ENCODE results near the gene SCAF1. TPM values are rescaled to one million over a fixed set of nuclear protein-coding genes. Genes with fewer than 3 reads are reported as not detected.

SCAF1 gene
- total RNA-seq, 1 experiment from 2014 or later = 46.8 TPM

DNA sequence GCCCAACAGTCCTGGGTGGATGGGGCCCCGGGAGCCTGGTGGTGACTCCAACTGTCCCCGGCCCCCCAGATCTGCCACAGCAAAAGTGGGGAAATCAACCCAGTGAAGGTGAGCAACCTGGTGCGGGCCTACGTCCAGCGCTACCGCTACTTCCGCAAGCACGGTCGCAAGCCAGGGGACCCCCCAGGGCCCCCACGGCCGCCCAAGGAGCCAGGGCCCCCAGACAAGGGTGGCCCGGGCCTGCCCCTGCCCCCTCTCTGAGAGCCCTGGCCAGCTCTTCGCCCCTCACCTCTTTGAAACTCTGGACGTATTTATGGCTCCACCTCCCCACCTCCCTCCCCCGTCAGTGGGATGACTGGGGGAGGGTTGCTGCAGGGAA lies 16.1 kb downstream of the SCAF1 start:
- Histone ChIP-seq H3K79me2 (ENCODE audit: low read length) (peaks cover 1% of the 10 kb centered on the region; the same call in 1 of the 2 replicates), H4K20me1 (ENCODE audit: low read length) (0 out of 2 replicates have a peak, but pooled peaks cover 3% of the 10 kb centered on the region), H3K4me2 (ENCODE audit: low read length) (no peak overlapping the region), H3K4me3 (ENCODE audit: low read length) (no peak overlapping the region), H3K36me3 (ENCODE audit: low read depth, low read length) (peaks cover 52% of the 10 kb centered on the region), H2AFZ (ENCODE audit: low read length) (no peak overlapping the region), H3K9me2 (replicated peaks; ENCODE audit: low read length) (no peaks in the 10 kb centered on the region), H3K4me1 (ENCODE audit: insufficient read depth, low read length) (no peaks in the 10 kb centered on the region), H3K27ac (ENCODE audit: low read length) (no peak overlapping the region), H3K9me3 (ENCODE audit: low read length) (no peaks in the 10 kb centered on the region), H3K9ac (ENCODE audit: low read length) (no peak overlapping the region), H3F3A (ENCODE audit: low read length, unreplicated experiment) (no peaks in the 10 kb centered on the region), H3K27me3 (ENCODE audit: low read length) (no peaks in the 10 kb centered on the region)
- intact Hi-C loops (cut with micrococcal nuclease) = no loop called here
- no peak for ATAC-seq
- TSS peak; percentile 25 for BruUV-seq (replicated peaks)
- DNase-seq = no peak
- TF ChIP-seq EZH2phosphoT487 (IDR thresholded peaks at IDR 0.05; ENCODE audit: borderline replicate concordance, low read length) (no peak), EZH2 (IDR thresholded peaks at IDR 0.05; ENCODE audit: low read length, unreplicated experiment) (no peak), CTCF (conservative IDR thresholded peaks at IDR 0.05; ENCODE audit: low read depth, low read length) (no peak)
- ChIA-PET CTCF (no interaction called here), POLR2A (ENCODE audit: unreplicated experiment) (no interaction called here)

DNA sequence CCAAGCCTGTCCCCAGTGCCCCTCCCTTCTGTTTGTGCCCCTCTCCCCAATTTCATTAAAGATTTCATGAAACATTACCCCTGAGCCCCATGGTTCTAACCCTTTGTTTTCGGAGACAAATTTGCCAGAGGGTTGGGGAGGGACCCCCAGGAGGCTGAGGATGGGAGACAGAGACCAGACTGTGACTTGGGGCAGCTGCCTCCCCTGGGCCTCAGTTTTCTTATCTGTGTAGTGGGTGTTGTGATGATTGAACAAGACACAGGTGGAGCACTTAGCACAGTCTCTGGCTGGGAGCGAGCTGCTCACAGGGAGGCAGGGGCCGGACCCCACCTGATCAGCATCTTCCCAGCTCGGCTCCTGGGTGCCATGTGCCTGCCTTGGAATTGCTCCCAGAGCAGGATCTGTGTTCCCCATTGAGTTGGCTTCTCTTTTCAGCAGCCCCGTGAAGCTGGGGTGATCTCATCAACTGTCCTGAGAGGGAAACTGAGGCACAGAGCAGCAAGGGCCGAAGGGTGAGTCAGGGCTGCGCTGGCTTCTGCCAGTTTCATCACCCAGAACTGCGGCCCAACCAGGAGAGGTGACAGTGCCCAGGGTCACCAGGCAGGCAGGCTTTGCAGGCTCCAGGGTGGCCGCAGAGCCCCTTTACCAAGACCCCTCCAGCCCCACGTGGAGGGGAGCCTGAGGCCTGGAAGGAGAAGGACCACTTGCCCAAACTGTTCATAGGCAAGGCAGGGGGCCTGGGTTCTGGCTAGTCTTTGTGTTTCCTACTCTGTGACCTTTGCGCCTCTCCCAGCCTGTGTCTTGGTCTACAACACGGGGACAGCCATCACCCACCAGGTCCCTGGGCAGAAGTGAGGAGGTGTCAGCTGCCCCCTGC lies 16.8 kb downstream of the SCAF1 start:
- 0 out of 2 replicates have a peak, but pooled peaks cover under 1% of the 10 kb centered on the region for H3K4me1 ChIP-seq (ENCODE audit: insufficient read depth, low read length)
- CTCF ChIA-PET = no interaction called here
- H2AFZ ChIP-seq (ENCODE audit: low read length) = no peak overlapping the region
- no peaks in the 10 kb centered on the region for H3K9me2 ChIP-seq (replicated peaks; ENCODE audit: low read length)
- H3K27ac ChIP-seq (ENCODE audit: low read length) = no peak overlapping the region
- intact Hi-C loops (cut with micrococcal nuclease) = no loop called here
- H3K4me2 ChIP-seq (ENCODE audit: low read length) = no peak overlapping the region
- POLR2A ChIA-PET (ENCODE audit: unreplicated experiment) = no interaction called here
- no peak overlapping the region for H3K9ac ChIP-seq (ENCODE audit: low read length)
- H3K36me3 ChIP-seq (ENCODE audit: low read depth, low read length) = peaks cover 51% of the 10 kb centered on the region
- H4K20me1 ChIP-seq (ENCODE audit: low read length) = no peaks in the 10 kb centered on the region
- no peak for ATAC-seq
- DNase-seq = no peak
- H3K9me3 ChIP-seq (ENCODE audit: low read length) = no peaks in the 10 kb centered on the region
- H3K79me2 ChIP-seq (ENCODE audit: low read length) = peaks cover 5% of the 10 kb centered on the region; the same call in 1 of the 2 replicates
- no peak overlapping the region for H3K4me3 ChIP-seq (ENCODE audit: low read length)
- BruUV-seq (replicated peaks) = no TSS peak
- no peaks in the 10 kb centered on the region for H3K27me3 ChIP-seq (ENCODE audit: low read length)
- no peaks in the 10 kb centered on the region for H3F3A ChIP-seq (ENCODE audit: low read length, unreplicated experiment)
- no peak for TF ChIP-seq EZH2 (IDR thresholded peaks at IDR 0.05; ENCODE audit: low read length, unreplicated experiment)

DNA sequence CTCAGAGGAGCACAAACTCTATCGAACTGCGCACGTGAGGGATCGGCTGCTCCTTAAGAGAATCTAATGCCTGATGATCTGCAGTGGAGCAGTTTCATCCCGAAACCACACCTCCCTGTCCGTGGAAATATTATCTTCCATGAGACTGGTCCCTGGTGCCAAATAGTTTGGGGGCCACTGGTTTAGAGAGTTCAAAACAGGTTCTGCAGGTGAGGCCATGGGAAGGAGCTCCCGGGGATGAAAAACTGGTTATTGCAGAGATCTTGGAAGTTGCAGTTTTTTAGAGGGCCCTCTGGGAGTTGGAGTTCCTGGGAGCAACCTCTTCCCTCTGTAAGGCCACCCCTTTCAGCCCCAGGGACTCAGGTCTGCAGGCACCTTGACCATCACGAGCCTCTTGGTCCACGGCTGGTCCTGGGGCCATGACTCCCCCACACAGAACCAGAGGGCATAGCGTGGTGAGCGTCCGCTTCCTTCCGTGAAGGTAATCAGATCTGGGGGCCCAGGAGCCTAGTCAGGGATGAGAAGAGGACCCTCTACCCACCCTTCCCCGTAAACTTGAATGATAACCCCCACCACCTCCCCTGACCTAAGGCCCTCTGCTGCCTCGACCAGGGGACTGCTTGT lies 18.4 kb downstream of the SCAF1 start:
- H3K4me3 ChIP-seq (ENCODE audit: low read length) = no peak overlapping the region
- no peak for DNase-seq
- BruUV-seq (replicated peaks) = no TSS peak
- no peak for ATAC-seq
- H3K4me2 ChIP-seq (ENCODE audit: low read length) = no peak overlapping the region
- no peak overlapping the region for H3K9ac ChIP-seq (ENCODE audit: low read length)
- H4K20me1 ChIP-seq (ENCODE audit: low read length) = no peaks in the 10 kb centered on the region
- CTCF ChIA-PET = no interaction called here
- H2AFZ ChIP-seq (ENCODE audit: low read length) = no peak overlapping the region
- POLR2A ChIA-PET (ENCODE audit: unreplicated experiment) = interaction anchor here (0.6 kb wide), 1 partner anchor 16 kb away, joined by 7 read pairs; the partner anchor contains the start of gene PRMT1
- H3K9me3 ChIP-seq (ENCODE audit: low read length) = no peaks in the 10 kb centered on the region
- no peaks in the 10 kb centered on the region for H3K9me2 ChIP-seq (replicated peaks; ENCODE audit: low read length)
- H3K4me1 ChIP-seq (ENCODE audit: insufficient read depth, low read length) = peaks cover 5% of the 10 kb centered on the region; the same call in 1 of the 2 replicates
- H3K27me3 ChIP-seq (ENCODE audit: low read length) = no peaks in the 10 kb centered on the region
- peaks cover 13% of the 10 kb centered on the region for H3K79me2 ChIP-seq (ENCODE audit: low read length)
- intact Hi-C loops (cut with micrococcal nuclease) = no loop called here
- no peak for TF ChIP-seq EZH2phosphoT487 (IDR thresholded peaks at IDR 0.05; ENCODE audit: borderline replicate concordance, low read length)
- TF ChIP-seq EZH2 (IDR thresholded peaks at IDR 0.05; ENCODE audit: low read length, unreplicated experiment) = no peak
- TF ChIP-seq CTCF (conservative IDR thresholded peaks at IDR 0.05; ENCODE audit: low read depth, low read length) = no peak
- H3K36me3 ChIP-seq (ENCODE audit: low read depth, low read length) = peaks cover 37% of the 10 kb centered on the region
- H3K27ac ChIP-seq (ENCODE audit: low read length) = no peak overlapping the region
- no peaks in the 10 kb centered on the region for H3F3A ChIP-seq (ENCODE audit: low read length, unreplicated experiment)

All from PC-3 (cell line).